Measurements from ENCODE around the gene MELK. TPM values are rescaled to one million over a fixed set of nuclear protein-coding genes. Genes with fewer than 3 reads are reported as not detected.

The MELK gene
- total and polyA plus RNA-seq, 4 experiments from 2014 or later: 0.16 to 0.38 (median 0.19) TPM; not detected in 1

- Histone ChIP-seq H3K4me3 (ENCODE audit: low read length in 2 of 2) (no peak overlapping the region), H3K27ac (ENCODE audit: low read depth, low read length) (no peak overlapping the region), H3K9me3 (ENCODE audit: control insufficient read depth in 1 of 2, low read length in 2 of 2) (no peaks in the 10 kb centered on the region), H3K36me3 (ENCODE audit: insufficient read depth, low read length) (no peaks in the 10 kb centered on the region), H3K27me3 (ENCODE audit: insufficient read depth, low read length) (no peaks in the 10 kb centered on the region), H3K4me1 (ENCODE audit: insufficient read depth, low read length) (no peaks in the 10 kb centered on the region)
- H3K9me3 Mint-ChIP-seq: no peaks in the 10 kb centered on the region
- POLR2A ChIA-PET (ENCODE audit: partially characterized antibody): no interaction called here
- H3K36me3 Mint-ChIP-seq: no peaks in the 10 kb centered on the region
- no peaks in the 10 kb centered on the region for H3K27me3 Mint-ChIP-seq
- peak overlapping the region in 1 of 7 donors; percentile 9 for H3K27ac Mint-ChIP-seq
- H3K4me3 Mint-ChIP-seq: no peak overlapping the region
- intact Hi-C loops (cut with micrococcal nuclease): no loop called here
- CTCF ChIA-PET (ENCODE audit: partially characterized antibody): interaction anchor here (0.7 to 1.7 kb wide), 7 partner anchors 9 to 219 kb away, joined by 3 to 6 read pairs (median 3); no protein-coding TSS in a partner anchor
- peaks cover 0 to 3% (median under 1%) of the 10 kb centered on the region in 4 donors for H3K4me1 Mint-ChIP-seq
- DNase-seq: peak in 1 of 5 donors; percentile 4
These were observed 24.9 kb downstream of the MELK start for GRCh38 chr9:36597412-36598178.

GRCh38 chr9:36598273-36598672 is 25.6 kb downstream of the MELK start:
- POLR2A ChIA-PET (ENCODE audit: partially characterized antibody): no interaction called here
- no peaks in the 10 kb centered on the region for H3K27me3 ChIP-seq (ENCODE audit: insufficient read depth, low read length)
- intact Hi-C loops (cut with micrococcal nuclease): no loop called here

GRCh38 chr9:36603006-36603405 is 30.3 kb downstream of the MELK start:
- Mint-ChIP-seq H3K36me3 (no peaks in the 10 kb centered on the region), H3K27me3 (no peaks in the 10 kb centered on the region), H3K27ac (peak overlapping the region in 5 of 7 donors; percentile 9 to 74 (median 22)), H3K4me3 (peak overlapping the region in 7 of 8 donors; percentile 2 to 73 (median 67)), H3K9me3 (no peaks in the 10 kb centered on the region), H3K4me1 (peaks cover 0 to 7% (median 6%) of the 10 kb centered on the region in 4 donors)
- no peak overlapping the region for H3K4me3 ChIP-seq (ENCODE audit: low read length in 2 of 2)
- no peaks in the 10 kb centered on the region for H3K4me1 ChIP-seq (ENCODE audit: insufficient read depth, low read length)
- H3K36me3 ChIP-seq (ENCODE audit: insufficient read depth, low read length): no peaks in the 10 kb centered on the region
- POLR2A ChIA-PET (ENCODE audit: partially characterized antibody): no interaction called here
- CTCF ChIA-PET (ENCODE audit: partially characterized antibody): no interaction called here
- no peak for DNase-seq
- H3K27ac ChIP-seq (ENCODE audit: low read depth, low read length): peak overlapping the region; percentile 19
- intact Hi-C loops (cut with micrococcal nuclease): no loop called here
- H3K9me3 ChIP-seq (ENCODE audit: control insufficient read depth in 1 of 2, low read length in 2 of 2): no peaks in the 10 kb centered on the region
- H3K27me3 ChIP-seq (ENCODE audit: insufficient read depth, low read length): no peaks in the 10 kb centered on the region

More at GRCh38 chr9:36598273-36598672, 25.6 kb downstream of the MELK start:
- H3K27me3 Mint-ChIP-seq: no peaks in the 10 kb centered on the region
- no peaks in the 10 kb centered on the region for H3K36me3 ChIP-seq (ENCODE audit: insufficient read depth, low read length)
- no peak overlapping the region for H3K4me3 Mint-ChIP-seq
- H3K4me1 Mint-ChIP-seq: peaks cover 0 to 7% (median 6%) of the 10 kb centered on the region in 4 donors
- H3K4me1 ChIP-seq (ENCODE audit: insufficient read depth, low read length): no peaks in the 10 kb centered on the region
- no peak for DNase-seq
- no peak overlapping the region for H3K27ac ChIP-seq (ENCODE audit: low read depth, low read length)
- no peaks in the 10 kb centered on the region for H3K9me3 Mint-ChIP-seq
- CTCF ChIA-PET (ENCODE audit: partially characterized antibody): interaction anchor here (0.7 to 1.7 kb wide), 8 partner anchors 10 to 218 kb away, joined by 3 to 6 read pairs (median 3); no protein-coding TSS in a partner anchor
- H3K9me3 ChIP-seq (ENCODE audit: control insufficient read depth in 1 of 2, low read length in 2 of 2): no peaks in the 10 kb centered on the region
- H3K36me3 Mint-ChIP-seq: no peaks in the 10 kb centered on the region
- H3K27ac Mint-ChIP-seq: peak overlapping the region in 1 of 7 donors; percentile 32
- H3K4me3 ChIP-seq (ENCODE audit: low read length in 2 of 2): no peak overlapping the region

GRCh38 chr9:36609306-36609705 is 36.6 kb downstream of the MELK start:
- Mint-ChIP-seq H3K4me1 (no peaks in the 10 kb centered on the region), H3K4me3 (no peak overlapping the region), H3K9me3 (no peaks in the 10 kb centered on the region), H3K27me3 (no peaks in the 10 kb centered on the region), H3K36me3 (no peaks in the 10 kb centered on the region), H3K27ac (peak overlapping the region in 1 of 7 donors; percentile 23)
- DNase-seq: no peak
- Histone ChIP-seq H3K27ac (ENCODE audit: low read depth, low read length) (no peak overlapping the region), H3K4me3 (ENCODE audit: low read length in 2 of 2) (no peak overlapping the region), H3K27me3 (ENCODE audit: insufficient read depth, low read length) (no peaks in the 10 kb centered on the region), H3K36me3 (ENCODE audit: insufficient read depth, low read length) (no peaks in the 10 kb centered on the region), H3K4me1 (ENCODE audit: insufficient read depth, low read length) (no peaks in the 10 kb centered on the region), H3K9me3 (ENCODE audit: control insufficient read depth in 1 of 2, low read length in 2 of 2) (no peaks in the 10 kb centered on the region)
- CTCF ChIA-PET (ENCODE audit: partially characterized antibody): no interaction called here
- intact Hi-C loops (cut with micrococcal nuclease): no loop called here
- POLR2A ChIA-PET (ENCODE audit: partially characterized antibody): no interaction called here

GRCh38 chr9:36622121-36622520 is 49.4 kb downstream of the MELK start:
- no peaks in the 10 kb centered on the region for H3K27me3 ChIP-seq (ENCODE audit: insufficient read depth, low read length)
- DNase-seq: no peak
- ChIA-PET POLR2A (ENCODE audit: partially characterized antibody) (no interaction called here), CTCF (ENCODE audit: partially characterized antibody) (interaction anchor here (1.1 kb wide), 1 partner anchor 24 kb away, joined by 3 read pairs; no protein-coding TSS in a partner anchor)
- no peaks in the 10 kb centered on the region for H3K9me3 ChIP-seq (ENCODE audit: control insufficient read depth in 1 of 2, low read length in 2 of 2)
- Mint-ChIP-seq H3K27ac (no peak overlapping the region), H3K9me3 (no peaks in the 10 kb centered on the region), H3K27me3 (no peaks in the 10 kb centered on the region), H3K4me1 (peaks cover 0 to 4% (median 0%) of the 10 kb centered on the region in 4 donors), H3K36me3 (no peaks in the 10 kb centered on the region), H3K4me3 (no peak overlapping the region)
- intact Hi-C loops (cut with micrococcal nuclease): no loop called here
- H3K4me1 ChIP-seq (ENCODE audit: insufficient read depth, low read length): no peaks in the 10 kb centered on the region
- H3K27ac ChIP-seq (ENCODE audit: low read depth, low read length): no peak overlapping the region
- H3K36me3 ChIP-seq (ENCODE audit: insufficient read depth, low read length): no peaks in the 10 kb centered on the region
- no peak overlapping the region for H3K4me3 ChIP-seq (ENCODE audit: low read length in 2 of 2)

GRCh38 chr9:36623280-36623679 is 50.6 kb downstream of the MELK start:
- H3K4me3 ChIP-seq (ENCODE audit: low read length in 2 of 2): no peak overlapping the region
- Mint-ChIP-seq H3K27me3 (no peaks in the 10 kb centered on the region), H3K27ac (no peak overlapping the region), H3K36me3 (no peaks in the 10 kb centered on the region), H3K9me3 (no peaks in the 10 kb centered on the region), H3K4me1 (peaks cover 0 to 4% (median 0%) of the 10 kb centered on the region in 4 donors), H3K4me3 (no peak overlapping the region)
- no peaks in the 10 kb centered on the region for H3K9me3 ChIP-seq (ENCODE audit: control insufficient read depth in 1 of 2, low read length in 2 of 2)
- H3K4me1 ChIP-seq (ENCODE audit: insufficient read depth, low read length): no peaks in the 10 kb centered on the region
- intact Hi-C loops (cut with micrococcal nuclease): no loop called here
- no peaks in the 10 kb centered on the region for H3K27me3 ChIP-seq (ENCODE audit: insufficient read depth, low read length)
- ChIA-PET CTCF (ENCODE audit: partially characterized antibody) (interaction anchor here (1.0 to 2.2 kb wide), 2 partner anchors 17 to 41 kb away, joined by 3 to 4 read pairs; no protein-coding TSS in a partner anchor), POLR2A (ENCODE audit: partially characterized antibody) (no interaction called here)
- H3K27ac ChIP-seq (ENCODE audit: low read depth, low read length): no peak overlapping the region
- H3K36me3 ChIP-seq (ENCODE audit: insufficient read depth, low read length): no peaks in the 10 kb centered on the region
- DNase-seq: no peak

GRCh38 chr9:36625006-36625615 is 52.4 kb downstream of the MELK start:
- no peak overlapping the region for H3K4me3 Mint-ChIP-seq
- ChIA-PET POLR2A (ENCODE audit: partially characterized antibody) (no interaction called here), CTCF (ENCODE audit: partially characterized antibody) (interaction anchor here (1.5 to 2.2 kb wide), 2 partner anchors 15 to 104 kb away, joined by 3 to 4 read pairs; no protein-coding TSS in a partner anchor)
- intact Hi-C loops (cut with micrococcal nuclease): no loop called here
- no peaks in the 10 kb centered on the region for H3K27me3 ChIP-seq (ENCODE audit: insufficient read depth, low read length)
- H3K27ac ChIP-seq (ENCODE audit: low read depth, low read length): no peak overlapping the region
- DNase-seq: no peak
- H3K4me1 ChIP-seq (ENCODE audit: insufficient read depth, low read length): no peaks in the 10 kb centered on the region
- peak overlapping the region in 1 of 7 donors; percentile 39 for H3K27ac Mint-ChIP-seq
- no peaks in the 10 kb centered on the region for H3K4me1 Mint-ChIP-seq
- no peaks in the 10 kb centered on the region for H3K36me3 ChIP-seq (ENCODE audit: insufficient read depth, low read length)
- no peaks in the 10 kb centered on the region for H3K36me3 Mint-ChIP-seq
- H3K4me3 ChIP-seq (ENCODE audit: low read length in 2 of 2): no peak overlapping the region
- no peaks in the 10 kb centered on the region for H3K9me3 Mint-ChIP-seq
- H3K9me3 ChIP-seq (ENCODE audit: control insufficient read depth in 1 of 2, low read length in 2 of 2): no peaks in the 10 kb centered on the region
- no peaks in the 10 kb centered on the region for H3K27me3 Mint-ChIP-seq

Measured in CD4-positive, alpha-beta memory T cell (primary cell).